ENCODE results near the gene UBL4A. TPM values are rescaled to one million over a fixed set of nuclear protein-coding genes. Genes with fewer than 3 reads are reported as not detected.
A peak's percentile ranks its signal among the peaks of the same experiment; 100 is the strongest.

UBL4A gene
- total RNA-seq, 1 experiment from 2014 or later = 203 TPM

- DNase-seq (ENCODE audit: low spot score) = no peak
Measured at GRCh38 chrX:154463611-154464220, 22.7 kb downstream of the UBL4A start.

- no peak for DNase-seq (ENCODE audit: low spot score)
Measured at GRCh38 chrX:154462396-154462795, 24.0 kb downstream of the UBL4A start.

GRCh38 chrX:154460326-154460725, 26.1 kb downstream of the UBL4A start:
- DNase-seq (ENCODE audit: low spot score) = no peak

GRCh38 chrX:154459832-154460231, 26.6 kb downstream of the UBL4A start:
- no peak for DNase-seq (ENCODE audit: low spot score)

- DNase-seq (ENCODE audit: low spot score) = peak; percentile 45
Measured at GRCh38 chrX:154458954-154459778, 27.2 kb downstream of the UBL4A start.

- DNase-seq (ENCODE audit: low spot score) = peak; percentile 36
Measured at GRCh38 chrX:154458116-154458953, 28.1 kb downstream of the UBL4A start, which contains the start of gene PLXNA3. Gene PLXNA3 (plus strand): TSS chrX:154458281. CDS start chrX:154460184, 1,903 bp downstream.

GRCh38 chrX:154457491-154458115, 28.8 kb downstream of the UBL4A start:
- peak; percentile 67 for DNase-seq (ENCODE audit: low spot score)

GRCh38 chrX:154452823-154453222, 33.6 kb downstream of the UBL4A start:
- no peak for DNase-seq (ENCODE audit: low spot score)

GRCh38 chrX:154450312-154450711, 36.1 kb downstream of the UBL4A start:
- DNase-seq (ENCODE audit: low spot score) = no peak

- DNase-seq (ENCODE audit: low spot score) = no peak
Measured at GRCh38 chrX:154449618-154450017, 36.8 kb downstream of the UBL4A start.

GRCh38 chrX:154448484-154448883, 37.9 kb downstream of the UBL4A start:
- no peak for DNase-seq (ENCODE audit: low spot score)

GRCh38 chrX:154446430-154446829, 40.0 kb downstream of the UBL4A start:
- DNase-seq (ENCODE audit: low spot score) = no peak

GRCh38 chrX:154445776-154446175, 40.6 kb downstream of the UBL4A start:
- DNase-seq (ENCODE audit: low spot score) = no peak

GRCh38 chrX:154444755-154445246, 41.6 kb downstream of the UBL4A start:
- peak; percentile 4 for DNase-seq (ENCODE audit: low spot score)

GRCh38 chrX:154443992-154444754, 42.2 kb downstream of the UBL4A start, which contains the start of gene FAM50A:
Gene FAM50A (plus strand): TSS chrX:154444141. CDS start chrX:154444236, 95 bp downstream.
- peak; percentile 69 for DNase-seq (ENCODE audit: low spot score)

GRCh38 chrX:154443479-154443910, 42.9 kb downstream of the UBL4A start:
- no peak for DNase-seq (ENCODE audit: low spot score)

- DNase-seq (ENCODE audit: low spot score) = peak; percentile 90
Measured at GRCh38 chrX:154441984-154442707, 44.3 kb downstream of the UBL4A start.

- DNase-seq (ENCODE audit: low spot score) = no peak
Measured at GRCh38 chrX:154441564-154441963, 44.9 kb downstream of the UBL4A start.

GRCh38 chrX:154440623-154441357, 45.6 kb downstream of the UBL4A start:
- DNase-seq (ENCODE audit: low spot score) = no peak

All from HT-29 (cell line).